ENCODE data around the gene IL17D.
"Not testable (repeated sequence)": the region's sequence is repeated elsewhere in the genome, so short reads cannot be mapped to it uniquely, and the experiment has no call there.

Gene IL17D

GRCh38 chr13:20721058-20721453, 17.6 kb downstream of the IL17D start:
- no peak for DNase-seq

GRCh38 chr13:20721454-20722357, 18.2 kb downstream of the IL17D start:
- DNase-seq: no peak

GRCh38 chr13:20727856-20728255, 24.4 kb downstream of the IL17D start:
- DNase-seq: no peak

GRCh38 chr13:20728579-20729311, 25.2 kb downstream of the IL17D start:
- no peak for DNase-seq

- DNase-seq: no peak
Measured at GRCh38 chr13:20729633-20730585, 26.4 kb downstream of the IL17D start.

GRCh38 chr13:20738616-20739015, 35.1 kb downstream of the IL17D start:
- DNase-seq: no peak

- DNase-seq: no peak
Measured at GRCh38 chr13:20740021-20740420, 36.5 kb downstream of the IL17D start.

- not testable (repeated sequence) for DNase-seq
Measured at GRCh38 chr13:20743830-20744404, 40.4 kb downstream of the IL17D start.

- no peak for DNase-seq
Measured at GRCh38 chr13:20749377-20749776, 45.9 kb downstream of the IL17D start.

GRCh38 chr13:20754009-20754408, 50.5 kb downstream of the IL17D start:
- DNase-seq: no peak

- no peak for DNase-seq
Measured at GRCh38 chr13:20760872-20761271, 57.4 kb downstream of the IL17D start.

GRCh38 chr13:20767309-20767943, 63.9 kb downstream of the IL17D start:
- no peak for DNase-seq

GRCh38 chr13:20769091-20769490, 65.6 kb downstream of the IL17D start:
- no peak for DNase-seq

GRCh38 chr13:20769834-20770233, 66.3 kb downstream of the IL17D start:
- DNase-seq: no peak

Measured in NCI-H1417 treated with DMSO at 0.1 percent for 48 hours (cell line).